ENCODE data around the gene FIG4. TPM values are rescaled to one million over a fixed set of nuclear protein-coding genes. Genes with fewer than 3 reads are reported as not detected.

The FIG4 gene
- total and polyA plus RNA-seq, 2 of the 13 experiments (the other 11 are each of a cell fraction or from before 2014, with no cell fraction given): 5.5 to 7.9 TPM

DNA sequence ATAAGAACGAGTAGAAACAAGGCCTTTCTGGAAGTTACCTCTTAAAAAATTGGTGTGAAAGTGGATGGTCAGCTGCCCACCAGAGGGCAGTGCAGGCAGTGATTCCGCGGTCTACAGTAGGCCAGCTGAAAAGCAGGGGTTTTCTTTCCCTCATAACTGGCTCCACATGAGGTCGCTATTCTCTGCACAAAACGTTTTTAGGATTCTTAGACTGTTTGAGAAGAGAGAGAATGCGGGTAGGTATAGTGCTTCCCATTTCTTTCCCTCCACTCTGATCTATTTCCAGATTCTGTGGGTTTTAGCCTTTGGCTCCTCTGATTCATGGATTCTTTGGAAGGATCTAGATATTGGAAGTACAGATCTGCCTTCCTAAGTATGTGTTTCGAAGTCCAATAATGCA lies 14.2 kb downstream of the FIG4 start (continued):
- TF ChIP-seq, protein P1, sequence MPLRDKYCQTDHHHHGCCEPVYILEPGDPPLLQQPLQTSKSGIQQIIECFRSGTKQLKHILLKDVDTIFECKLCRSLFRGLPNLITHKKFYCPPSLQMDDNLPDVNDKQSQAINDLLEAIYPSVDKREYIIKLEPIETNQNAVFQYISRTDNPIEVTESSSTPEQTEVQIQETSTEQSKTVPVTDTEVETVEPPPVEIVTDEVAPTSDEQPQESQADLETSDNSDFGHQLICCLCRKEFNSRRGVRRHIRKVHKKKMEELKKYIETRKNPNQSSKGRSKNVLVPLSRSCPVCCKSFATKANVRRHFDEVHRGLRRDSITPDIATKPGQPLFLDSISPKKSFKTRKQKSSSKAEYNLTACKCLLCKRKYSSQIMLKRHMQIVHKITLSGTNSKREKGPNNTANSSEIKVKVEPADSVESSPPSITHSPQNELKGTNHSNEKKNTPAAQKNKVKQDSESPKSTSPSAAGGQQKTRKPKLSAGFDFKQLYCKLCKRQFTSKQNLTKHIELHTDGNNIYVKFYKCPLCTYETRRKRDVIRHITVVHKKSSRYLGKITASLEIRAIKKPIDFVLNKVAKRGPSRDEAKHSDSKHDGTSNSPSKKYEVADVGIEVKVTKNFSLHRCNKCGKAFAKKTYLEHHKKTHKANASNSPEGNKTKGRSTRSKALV (CRISPR knock-in tag; IDR thresholded peaks at IDR 0.05): no peak
- TF ChIP-seq SALL1 (CRISPR knock-in tag; IDR thresholded peaks at IDR 0.05) (peak; percentile 53), SP2 (CRISPR knock-in tag; IDR thresholded peaks at IDR 0.05) (no peak), MIER3 (CRISPR knock-in tag; IDR thresholded peaks at IDR 0.05; ENCODE audit: borderline replicate concordance) (no peak), ZNF180 (CRISPR knock-in tag; IDR thresholded peaks at IDR 0.05; ENCODE audit: borderline replicate concordance, low read depth) (no peak), FOXA3 (CRISPR knock-in tag; IDR thresholded peaks at IDR 0.05) (0 out of 2 replicates have a peak, but pooled peaks have one; percentile 20), ZZZ3 (CRISPR knock-in tag; IDR thresholded peaks at IDR 0.05; ENCODE audit: borderline replicate concordance) (no peak), NFATC3 (CRISPR knock-in tag; IDR thresholded peaks at IDR 0.05) (no peak), SOX5 (CRISPR knock-in tag; IDR thresholded peaks at IDR 0.05; ENCODE audit: borderline replicate concordance) (no peak), HCFC1 (IDR thresholded peaks at IDR 0.05; ENCODE audit: low read depth, low read length) (no peak), FOXM1 (CRISPR knock-in tag; IDR thresholded peaks at IDR 0.05) (no peak), ZFY (CRISPR knock-in tag; IDR thresholded peaks at IDR 0.05) (no peak), ZBTB7B (CRISPR knock-in tag; IDR thresholded peaks at IDR 0.05) (no peak), ZKSCAN1 (IDR thresholded peaks at IDR 0.05; ENCODE audit: low read length) (no peak), ZNF383 (CRISPR knock-in tag; IDR thresholded peaks at IDR 0.05; ENCODE audit: borderline replicate concordance) (no peak), ZNF644 (CRISPR knock-in tag; IDR thresholded peaks at IDR 0.05; ENCODE audit: low read depth) (no peak), MTA1 (CRISPR knock-in tag; IDR thresholded peaks at IDR 0.05; ENCODE audit: borderline replicate concordance) (no peak), FOSL2 (CRISPR knock-in tag; IDR thresholded peaks at IDR 0.05) (0 out of 2 replicates have a peak, but pooled peaks have one; percentile 28)
- TF ChIP-seq, protein P2, sequence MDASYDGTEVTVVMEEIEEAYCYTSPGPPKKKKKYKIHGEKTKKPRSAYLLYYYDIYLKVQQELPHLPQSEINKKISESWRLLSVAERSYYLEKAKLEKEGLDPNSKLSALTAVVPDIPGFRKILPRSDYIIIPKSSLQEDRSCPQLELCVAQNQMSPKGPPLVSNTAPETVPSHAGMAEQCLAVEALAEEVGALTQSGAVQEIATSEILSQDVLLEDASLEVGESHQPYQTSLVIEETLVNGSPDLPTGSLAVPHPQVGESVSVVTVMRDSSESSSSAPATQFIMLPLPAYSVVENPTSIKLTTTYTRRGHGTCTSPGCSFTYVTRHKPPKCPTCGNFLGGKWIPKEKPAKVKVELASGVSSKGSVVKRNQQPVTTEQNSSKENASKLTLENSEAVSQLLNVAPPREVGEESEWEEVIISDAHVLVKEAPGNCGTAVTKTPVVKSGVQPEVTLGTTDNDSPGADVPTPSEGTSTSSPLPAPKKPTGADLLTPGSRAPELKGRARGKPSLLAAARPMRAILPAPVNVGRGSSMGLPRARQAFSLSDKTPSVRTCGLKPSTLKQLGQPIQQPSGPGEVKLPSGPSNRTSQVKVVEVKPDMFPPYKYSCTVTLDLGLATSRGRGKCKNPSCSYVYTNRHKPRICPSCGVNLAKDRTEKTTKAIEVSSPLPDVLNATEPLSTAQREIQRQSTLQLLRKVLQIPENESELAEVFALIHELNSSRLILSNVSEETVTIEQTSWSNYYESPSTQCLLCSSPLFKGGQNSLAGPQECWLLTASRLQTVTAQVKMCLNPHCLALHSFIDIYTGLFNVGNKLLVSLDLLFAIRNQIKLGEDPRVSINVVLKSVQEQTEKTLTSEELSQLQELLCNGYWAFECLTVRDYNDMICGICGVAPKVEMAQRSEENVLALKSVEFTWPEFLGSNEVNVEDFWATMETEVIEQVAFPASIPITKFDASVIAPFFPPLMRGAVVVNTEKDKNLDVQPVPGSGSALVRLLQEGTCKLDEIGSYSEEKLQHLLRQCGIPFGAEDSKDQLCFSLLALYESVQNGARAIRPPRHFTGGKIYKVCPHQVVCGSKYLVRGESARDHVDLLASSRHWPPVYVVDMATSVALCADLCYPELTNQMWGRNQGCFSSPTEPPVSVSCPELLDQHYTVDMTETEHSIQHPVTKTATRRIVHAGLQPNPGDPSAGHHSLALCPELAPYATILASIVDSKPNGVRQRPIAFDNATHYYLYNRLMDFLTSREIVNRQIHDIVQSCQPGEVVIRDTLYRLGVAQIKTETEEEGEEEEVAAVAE (CRISPR knock-in tag; IDR thresholded peaks at IDR 0.05; ENCODE audit: borderline replicate concordance): no peak
- TF ChIP-seq, protein P3, sequence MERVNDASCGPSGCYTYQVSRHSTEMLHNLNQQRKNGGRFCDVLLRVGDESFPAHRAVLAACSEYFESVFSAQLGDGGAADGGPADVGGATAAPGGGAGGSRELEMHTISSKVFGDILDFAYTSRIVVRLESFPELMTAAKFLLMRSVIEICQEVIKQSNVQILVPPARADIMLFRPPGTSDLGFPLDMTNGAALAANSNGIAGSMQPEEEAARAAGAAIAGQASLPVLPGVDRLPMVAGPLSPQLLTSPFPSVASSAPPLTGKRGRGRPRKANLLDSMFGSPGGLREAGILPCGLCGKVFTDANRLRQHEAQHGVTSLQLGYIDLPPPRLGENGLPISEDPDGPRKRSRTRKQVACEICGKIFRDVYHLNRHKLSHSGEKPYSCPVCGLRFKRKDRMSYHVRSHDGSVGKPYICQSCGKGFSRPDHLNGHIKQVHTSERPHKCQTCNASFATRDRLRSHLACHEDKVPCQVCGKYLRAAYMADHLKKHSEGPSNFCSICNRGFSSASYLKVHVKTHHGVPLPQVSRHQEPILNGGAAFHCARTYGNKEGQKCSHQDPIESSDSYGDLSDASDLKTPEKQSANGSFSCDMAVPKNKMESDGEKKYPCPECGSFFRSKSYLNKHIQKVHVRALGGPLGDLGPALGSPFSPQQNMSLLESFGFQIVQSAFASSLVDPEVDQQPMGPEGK (CRISPR knock-in tag; IDR thresholded peaks at IDR 0.05): no peak
- TF ChIP-seq, protein P4, sequence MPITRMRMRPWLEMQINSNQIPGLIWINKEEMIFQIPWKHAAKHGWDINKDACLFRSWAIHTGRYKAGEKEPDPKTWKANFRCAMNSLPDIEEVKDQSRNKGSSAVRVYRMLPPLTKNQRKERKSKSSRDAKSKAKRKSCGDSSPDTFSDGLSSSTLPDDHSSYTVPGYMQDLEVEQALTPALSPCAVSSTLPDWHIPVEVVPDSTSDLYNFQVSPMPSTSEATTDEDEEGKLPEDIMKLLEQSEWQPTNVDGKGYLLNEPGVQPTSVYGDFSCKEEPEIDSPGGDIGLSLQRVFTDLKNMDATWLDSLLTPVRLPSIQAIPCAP (CRISPR knock-in tag; IDR thresholded peaks at IDR 0.05; ENCODE audit: low read depth): no peak

All from HepG2 (cell line).